HG02678 (cell line): ENCODE measurements around the gene DCDC1.

Source experiments
- ATAC-seq: cut with Tn5 transposase; IDR thresholded peaks from one replicate; pipeline ENCODE4 v1.9.1; 2021; ENCODE audit warnings: mild to moderate bottlenecking, moderate library complexity; ENCODE audit not compliant: unreplicated experiment

DCDC1 gene

DNA sequence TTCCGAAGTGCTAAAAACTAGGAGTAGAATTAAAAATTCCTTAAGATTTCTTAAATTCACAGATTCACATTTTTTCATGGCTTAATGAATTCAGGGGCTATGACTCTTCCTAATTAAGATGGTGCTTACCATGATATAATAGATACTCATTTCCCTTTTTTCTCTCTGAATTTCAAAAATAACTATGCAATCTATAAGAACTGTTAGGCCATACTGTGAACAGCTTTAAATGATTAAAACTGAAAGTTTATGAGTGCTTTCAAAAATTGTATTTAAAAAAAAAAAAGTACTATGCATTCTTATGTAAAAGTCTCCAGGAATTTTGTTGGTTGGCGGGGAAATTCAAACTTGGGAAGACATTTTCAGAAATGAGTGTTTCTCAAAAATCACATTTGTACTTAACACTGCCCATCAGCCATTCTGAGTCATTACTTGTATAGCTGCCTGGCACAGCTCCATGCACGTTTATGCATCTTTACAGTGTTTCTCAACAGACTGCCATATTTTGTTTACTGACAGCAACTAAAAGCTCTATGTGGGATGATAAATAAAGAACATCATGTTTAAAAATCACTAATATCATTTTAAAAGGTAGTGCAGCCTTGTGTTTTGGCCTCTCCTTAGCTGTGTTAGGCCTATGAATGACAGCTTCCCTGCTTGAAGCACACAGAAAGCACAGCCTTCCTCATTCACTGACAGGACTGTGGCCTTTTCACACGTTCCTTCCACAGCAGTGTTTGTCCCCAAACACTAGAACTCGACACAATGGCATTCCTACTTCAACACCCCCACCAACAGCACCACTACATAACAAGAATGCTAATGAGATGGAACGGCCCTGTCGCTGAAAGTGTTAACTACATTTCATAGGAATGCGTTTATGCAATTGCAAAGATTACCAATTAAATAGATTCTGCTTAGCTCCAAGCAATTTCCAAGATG, 131.4 kb downstream of the DCDC1 start:
- ATAC-seq, result no peak

DNA sequence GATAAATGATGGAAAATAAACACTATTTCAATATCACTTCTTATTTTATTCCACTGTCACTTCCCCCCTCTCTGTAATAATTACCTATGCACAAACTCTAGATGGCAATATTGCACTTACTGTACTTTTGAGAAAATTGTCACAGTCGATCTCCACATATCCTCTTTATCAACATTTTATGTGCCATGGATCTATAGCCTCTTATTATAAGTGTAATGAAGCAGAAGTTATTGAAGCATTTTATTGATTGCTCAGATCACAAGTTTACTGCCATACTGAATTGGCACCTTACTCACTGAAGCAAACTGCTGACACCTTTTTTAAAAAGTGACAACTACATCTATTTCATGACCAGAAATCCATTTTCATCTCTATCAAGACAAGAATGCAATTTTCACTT, 133.4 kb downstream of the DCDC1 start:
- no peak for ATAC-seq

DNA sequence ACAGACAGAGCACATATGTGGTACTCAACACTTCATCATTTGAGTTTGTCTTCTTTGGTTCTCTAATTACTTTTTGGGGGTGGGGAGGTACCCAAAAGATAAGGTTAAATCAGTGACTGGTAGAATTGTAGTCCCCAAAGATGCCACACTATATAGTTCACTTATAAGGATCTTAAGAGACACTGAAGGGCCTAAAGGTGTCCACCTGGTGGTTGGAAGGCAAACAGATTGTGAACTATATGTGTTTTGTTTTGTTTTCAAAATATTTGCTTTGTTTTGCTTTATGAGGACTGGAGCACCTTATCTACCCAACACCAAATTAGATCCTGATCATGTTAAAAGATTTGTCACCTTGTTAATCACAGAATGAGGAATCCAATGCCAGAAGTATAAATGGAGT, 136.1 kb downstream of the DCDC1 start:
- no peak for ATAC-seq

DNA sequence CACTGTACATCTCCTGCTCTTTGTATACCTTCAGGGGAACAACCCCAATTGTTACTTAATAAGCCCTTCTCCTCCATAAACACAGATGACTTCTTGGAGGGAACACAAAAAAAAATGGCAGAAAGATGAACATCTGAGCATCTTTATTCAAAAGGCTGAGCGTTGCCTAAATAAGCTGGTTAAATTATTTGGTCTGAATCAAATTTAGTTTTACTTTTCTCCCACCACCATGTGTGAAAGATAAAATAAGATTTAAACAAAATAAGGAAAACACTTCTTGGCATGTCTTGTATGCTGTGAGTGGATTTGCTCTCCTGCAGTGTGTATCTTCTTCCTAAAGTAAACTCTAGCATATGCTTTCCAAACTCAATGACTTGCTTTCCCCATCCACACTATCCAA, 137.9 kb downstream of the DCDC1 start:
- no peak for ATAC-seq

DNA sequence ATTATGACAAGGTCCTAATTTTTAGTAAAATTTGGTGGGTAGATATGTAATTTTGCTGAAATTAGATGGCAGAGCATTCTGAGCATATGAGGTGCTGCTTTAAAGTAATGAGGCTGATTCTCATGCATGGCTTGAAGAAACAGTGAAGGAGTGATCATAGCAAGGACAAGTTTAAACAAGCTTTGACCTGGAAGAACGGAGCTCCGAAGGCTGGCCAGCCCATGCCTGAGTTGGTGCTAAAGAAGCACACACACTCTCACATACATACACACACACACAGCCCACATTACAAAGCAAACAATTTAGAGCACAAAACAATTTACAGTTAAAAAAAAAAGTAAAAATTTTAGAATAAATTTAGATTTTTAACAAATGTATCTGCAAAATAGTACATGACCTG, 150.7 kb downstream of the DCDC1 start:
- ATAC-seq, result no peak

DNA sequence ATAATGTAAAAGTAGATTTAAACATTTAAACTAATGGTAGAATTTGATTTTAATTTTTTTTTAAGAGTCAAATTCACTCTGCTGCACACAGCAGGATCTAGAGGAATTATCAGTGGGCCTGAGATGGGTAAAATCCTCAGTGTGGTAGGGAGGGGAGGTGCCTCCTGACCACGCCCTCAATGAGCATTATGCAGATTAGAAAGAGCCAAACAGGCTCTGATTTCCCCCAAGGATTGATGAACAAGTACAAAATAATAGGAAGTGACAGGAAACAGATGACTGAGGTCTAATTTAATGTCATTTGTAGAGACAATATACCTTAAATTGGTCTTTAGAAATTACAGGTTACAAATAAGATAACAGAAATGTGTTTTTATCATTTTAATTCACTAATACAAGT, 155.2 kb downstream of the DCDC1 start:
- no peak for ATAC-seq

DNA sequence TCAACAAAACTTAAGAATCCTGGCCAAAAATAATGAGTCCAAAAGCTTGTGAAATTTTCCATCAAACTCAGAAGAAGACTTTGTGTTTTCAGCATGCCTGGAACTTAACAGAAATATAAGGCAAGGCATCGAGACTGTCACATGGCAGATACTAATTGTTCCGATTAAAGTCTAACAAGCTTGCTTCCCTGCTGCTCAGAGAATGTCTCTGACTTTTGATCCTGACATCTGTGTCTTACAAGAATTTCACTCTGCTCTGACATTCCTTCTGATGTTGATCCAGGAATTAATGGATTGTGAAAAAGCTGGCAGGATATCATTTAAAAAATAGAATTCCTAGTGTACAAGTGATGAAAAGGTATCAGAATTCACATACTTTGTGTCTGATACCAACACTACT, 170.2 kb downstream of the DCDC1 start:
- ATAC-seq, result no peak

DNA sequence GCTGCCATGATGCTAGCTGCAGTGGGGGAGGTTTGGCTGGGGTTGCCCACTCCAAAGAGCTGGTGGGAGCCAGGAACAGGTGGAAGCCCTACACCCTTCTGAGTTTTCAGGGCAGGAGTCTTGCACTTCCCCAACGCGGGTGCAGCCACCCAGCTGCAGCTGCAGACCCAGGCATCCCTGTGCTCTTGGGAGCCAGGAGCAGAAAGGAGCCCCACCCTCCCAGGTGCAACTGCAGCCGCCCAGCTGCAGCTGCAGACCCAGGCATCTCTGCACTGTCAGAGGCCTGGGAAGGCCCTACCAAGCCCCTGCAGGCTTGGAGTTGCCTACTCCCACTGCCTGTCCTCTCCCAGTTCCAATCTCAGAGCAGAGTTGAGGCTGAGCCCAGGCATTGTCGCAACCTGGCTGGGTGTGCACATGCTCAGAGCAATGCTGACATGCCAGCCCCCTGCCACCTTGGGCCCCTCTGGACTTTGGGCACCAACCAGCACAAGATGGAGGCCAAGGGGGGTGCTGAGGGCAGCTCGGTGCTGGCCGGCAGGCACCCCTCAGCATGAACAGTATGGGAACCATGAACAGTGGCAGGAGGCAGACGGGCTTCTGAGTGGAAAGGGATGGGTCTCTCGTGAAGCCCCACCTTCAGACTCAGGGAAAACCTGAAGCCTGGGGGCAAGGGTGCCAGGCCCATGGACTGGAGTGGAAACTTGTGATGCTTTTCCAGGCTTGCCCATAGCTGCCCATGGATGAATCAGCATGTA, 195.4 kb downstream of the DCDC1 start:
- ATAC-seq, result no peak

DNA sequence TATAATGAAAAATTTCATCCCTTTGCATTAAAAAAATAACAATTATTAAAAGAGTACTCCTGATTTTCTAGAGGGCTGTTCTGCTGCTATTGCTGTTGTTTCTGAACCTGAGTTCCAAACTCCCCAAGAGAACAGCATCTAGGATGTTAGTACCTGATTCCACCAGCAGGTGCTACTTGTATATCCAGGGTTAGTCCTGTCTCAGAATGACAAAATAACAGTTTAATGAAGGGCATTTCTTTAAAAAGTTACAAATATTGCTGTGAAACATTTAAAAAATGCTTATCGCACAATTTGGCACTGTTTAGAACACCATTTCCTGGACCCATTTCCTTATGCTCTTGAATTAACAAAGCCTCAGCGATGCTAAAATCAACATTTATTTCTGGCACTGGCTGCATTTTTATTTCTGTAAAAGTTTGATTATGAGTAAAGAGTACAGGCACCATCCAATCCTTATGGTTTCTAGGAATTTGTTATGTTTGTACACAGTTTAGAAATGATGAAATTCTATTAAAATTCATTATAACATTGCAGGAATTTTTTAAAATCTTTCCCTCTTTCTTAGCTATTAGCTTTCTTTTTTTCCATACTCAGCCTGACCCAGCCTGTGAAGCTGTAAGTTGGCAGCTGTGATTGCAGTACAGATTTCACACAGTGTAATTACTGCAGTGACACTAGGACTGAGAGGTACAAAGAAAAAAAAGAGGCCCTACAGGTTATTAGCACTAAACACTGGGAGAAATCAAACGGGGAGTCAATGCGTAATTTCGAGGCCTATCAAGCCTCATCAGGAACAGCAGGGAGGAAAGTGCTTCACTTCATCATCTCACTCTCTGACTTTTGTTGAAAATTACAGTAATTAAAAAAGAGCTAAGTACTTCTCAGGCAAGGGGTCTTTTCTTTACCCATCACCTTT, 208.8 kb downstream of the DCDC1 start:
- ATAC-seq, result no peak

DNA sequence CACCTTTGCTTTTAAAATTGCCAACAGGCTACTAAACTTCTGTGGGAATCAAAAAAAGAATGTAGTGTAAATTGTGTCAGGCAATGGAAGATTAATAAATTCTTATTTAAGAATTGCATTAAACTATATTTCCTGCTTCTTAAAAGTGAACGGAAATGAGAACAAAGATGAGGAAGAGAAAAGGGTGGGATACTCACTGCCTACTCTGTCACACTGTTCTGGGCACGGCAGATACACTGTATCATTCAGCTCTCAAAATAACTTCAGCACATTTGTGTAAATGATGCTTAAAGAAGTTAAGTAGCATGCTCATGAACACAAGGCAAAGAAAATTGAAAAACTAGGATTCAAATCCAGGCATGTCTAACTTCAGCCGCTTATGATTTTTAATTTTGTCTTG, 218.7 kb downstream of the DCDC1 start:
- no peak for ATAC-seq

DNA sequence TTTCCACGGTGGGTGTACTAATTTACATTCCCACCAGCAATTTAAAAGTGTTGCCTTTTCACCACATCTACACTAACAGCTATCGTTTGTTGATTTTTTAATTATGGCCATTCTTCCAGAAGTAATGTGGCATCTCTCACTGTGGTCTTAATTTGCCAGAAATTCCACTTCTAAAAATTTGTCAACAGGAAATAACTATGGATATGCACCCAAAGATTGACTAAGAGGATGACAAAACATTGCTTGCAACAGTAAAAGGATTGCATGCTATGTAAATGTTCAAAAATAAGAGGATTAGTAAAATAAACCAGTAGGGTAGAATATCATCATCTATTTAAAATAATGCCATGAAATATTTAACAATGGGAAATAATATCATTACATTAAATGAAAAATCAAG, 219.5 kb downstream of the DCDC1 start:
- no peak for ATAC-seq

DNA sequence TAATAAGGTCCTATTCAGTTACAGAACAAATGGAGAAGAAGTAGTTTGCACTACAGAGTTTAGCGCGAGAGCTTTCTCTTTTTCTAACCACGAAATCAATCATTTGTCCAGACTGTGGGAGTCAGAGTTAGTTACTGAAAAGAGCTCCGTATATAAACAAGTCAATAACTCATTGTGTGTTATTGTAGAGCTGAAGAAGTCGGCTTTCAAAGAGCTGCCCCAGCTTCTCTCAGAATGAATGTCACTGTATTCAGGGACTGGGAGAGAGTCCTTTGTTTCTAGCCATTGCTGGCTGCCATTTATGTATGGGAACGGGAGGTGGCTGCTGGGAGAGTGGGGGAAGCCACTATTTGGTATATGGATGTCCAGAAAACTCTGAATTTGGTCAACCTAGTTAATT, 227.8 kb downstream of the DCDC1 start:
- ATAC-seq, result no peak

DNA sequence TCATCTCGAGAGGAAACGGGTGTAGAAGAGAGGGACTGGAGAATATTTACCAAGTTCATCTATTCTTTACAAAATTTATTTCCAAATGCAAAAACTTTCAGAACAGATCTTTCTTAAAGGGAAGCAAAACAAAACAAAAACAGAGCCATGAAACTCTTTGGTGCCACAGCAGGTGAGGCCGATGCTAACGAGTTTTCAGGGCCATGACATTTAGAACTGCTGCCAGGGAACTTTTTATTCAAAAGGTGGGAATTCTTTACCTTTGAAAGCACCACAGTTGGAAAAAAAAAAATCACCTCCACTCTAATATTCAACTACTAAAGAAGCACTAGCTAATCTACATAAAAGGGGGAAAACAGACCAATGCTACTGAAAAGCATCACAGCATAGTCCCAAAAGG, 230.1 kb downstream of the DCDC1 start:
- no peak for ATAC-seq

DNA sequence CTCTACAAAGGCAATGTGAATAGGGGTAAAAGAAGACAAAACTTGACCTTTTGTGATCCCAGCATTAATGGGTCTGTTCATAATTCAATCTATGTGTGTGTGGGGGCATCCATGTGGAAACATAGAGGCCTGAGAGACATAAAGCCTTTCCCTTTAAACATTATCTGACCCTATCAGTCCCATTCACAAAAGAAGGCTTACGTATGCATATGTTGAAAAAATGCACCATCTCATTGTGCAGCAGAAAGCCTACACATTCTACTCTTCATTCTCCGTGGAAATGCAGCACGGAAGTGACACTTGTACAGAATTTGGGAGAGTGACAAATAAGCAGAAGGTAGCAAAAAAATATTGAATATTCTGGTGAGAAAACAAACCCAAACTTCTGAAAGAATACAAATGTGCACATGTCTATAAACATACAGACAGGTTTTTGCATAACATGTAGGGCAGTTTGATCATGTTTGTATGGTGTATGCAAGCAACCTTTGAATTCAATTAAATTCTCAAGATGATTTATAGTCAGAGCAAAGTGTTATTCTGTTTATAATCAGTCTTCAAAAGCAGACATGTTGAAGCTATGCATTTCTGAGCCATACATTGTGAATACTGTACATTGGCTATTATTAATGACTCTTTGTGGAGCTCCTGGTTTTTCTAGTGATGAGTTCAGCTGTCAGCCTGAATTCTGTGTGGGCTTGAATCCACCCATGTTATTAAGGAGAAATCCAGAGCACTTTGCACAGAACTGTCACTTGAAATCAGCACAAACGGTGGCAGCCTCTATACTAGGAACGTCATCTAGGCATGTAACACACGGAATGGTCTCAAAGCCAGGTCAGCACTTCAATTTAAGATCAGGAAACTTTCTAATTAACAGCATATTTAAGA, 236.8 kb downstream of the DCDC1 start:
- ATAC-seq, result no peak

DNA sequence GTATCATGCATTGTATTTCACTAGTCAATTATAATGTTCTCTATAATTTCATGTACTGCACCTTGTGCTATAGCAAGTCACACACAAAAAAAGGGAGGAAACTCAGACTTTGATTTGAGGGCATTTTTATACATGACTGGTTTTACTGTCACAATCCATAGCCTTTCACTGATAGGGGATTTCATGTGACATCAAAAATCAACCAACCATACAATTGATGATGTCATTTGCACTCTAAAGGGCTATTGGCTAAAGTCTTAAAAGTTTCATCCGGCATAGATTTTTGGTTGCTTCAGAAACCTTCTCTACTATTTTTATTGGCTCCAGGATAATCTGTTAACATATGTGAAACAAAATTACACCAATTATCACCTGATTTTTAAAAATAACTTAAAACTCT, 237.8 kb downstream of the DCDC1 start:
- ATAC-seq, result no peak

DNA sequence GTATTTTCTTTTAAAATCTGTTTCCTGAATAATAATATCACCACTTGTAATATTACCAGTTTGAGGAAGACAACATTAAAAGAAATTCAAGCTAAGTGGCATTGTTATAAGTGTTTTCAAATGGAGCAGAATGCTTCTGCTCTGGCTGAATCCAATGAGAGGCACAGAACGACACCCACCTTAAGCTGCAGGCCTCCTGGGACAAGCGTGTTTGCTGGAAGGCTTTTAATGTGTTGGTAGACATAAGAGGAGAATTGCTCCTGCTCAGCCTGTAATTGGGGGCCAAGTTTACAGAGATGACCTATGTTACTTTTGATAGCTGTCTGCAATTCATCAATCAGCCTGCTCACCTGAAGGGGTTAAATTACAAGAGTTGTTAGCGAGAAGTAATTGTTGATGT, 242.2 kb downstream of the DCDC1 start:
- ATAC-seq, result no peak

DNA sequence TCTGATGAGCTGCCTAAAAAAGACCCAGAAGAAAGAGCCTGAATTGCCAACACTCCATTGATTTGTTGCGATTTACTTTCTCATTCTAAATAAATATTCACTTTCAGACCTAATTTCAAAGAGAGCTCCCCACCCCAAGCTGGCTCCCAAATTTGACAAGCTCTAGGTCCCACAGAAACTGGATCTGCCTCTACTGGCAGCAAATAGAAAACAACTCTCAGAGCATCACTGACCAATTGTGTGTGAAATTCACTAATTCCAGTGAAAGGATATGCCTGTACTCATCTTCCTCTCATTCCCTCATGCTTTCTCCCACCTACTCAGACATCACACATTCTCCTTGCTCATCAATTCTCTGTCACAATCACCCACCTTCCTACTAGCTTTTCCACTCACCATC, 249.1 kb downstream of the DCDC1 start:
- ATAC-seq, result no peak

DNA sequence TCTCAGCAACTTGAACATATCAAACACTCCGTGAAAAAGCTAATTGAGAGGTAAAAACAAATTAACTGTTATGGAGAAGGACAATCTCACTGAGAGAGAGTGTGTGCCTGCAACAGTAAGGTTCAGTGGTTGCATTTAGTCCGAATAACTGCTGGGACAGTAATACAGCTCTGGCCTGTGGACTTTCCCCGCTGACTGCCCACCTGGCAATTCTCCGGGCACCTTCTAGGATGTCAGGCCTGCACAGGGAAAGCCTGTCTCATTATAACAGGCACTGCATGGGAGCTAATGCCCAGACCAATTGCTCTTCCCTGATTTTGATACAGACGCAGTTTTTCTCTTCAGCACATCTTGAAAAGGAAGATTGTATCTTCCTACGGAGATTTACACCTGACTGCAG, 251.0 kb downstream of the DCDC1 start:
- ATAC-seq, result no peak

DNA sequence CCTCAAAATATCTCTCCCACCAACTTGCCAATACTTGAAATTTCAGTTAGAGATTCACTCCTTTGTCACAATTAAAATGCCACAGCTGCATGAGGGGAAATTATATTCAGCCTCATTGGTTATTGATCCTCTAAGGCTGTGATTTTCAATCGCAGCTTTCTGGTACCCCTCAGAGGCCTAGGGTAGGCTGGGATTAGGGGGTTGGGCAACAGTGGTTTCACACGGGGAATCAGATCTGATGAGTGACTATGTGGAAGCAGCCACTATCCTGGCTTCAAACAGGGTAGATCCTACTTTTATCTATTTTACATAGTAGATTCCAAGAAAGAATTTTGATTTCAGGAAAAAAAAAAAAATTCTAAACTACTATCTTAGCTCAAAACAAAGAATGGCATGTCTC, 252.5 kb downstream of the DCDC1 start:
- no peak for ATAC-seq

DNA sequence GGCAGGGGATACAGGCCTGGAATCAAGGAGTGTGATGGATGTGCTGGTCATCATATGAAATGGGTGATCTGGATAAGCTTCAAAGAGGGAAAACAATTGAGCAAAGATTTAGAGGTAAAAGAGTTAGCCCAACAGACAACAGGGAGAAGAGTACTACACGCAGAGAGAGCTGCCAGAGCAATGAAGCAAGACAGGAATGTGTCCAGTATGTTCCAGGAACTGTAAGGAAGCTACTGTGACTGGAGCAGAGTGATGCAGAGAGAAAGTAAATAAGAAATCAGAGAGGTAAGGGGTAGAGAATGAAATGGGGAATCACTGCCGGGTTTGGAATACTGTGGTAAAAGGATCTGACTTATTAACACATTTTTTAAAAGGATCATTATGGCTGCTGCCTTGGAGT, 255.1 kb downstream of the DCDC1 start:
- no peak for ATAC-seq
